HL-60 (cell line): ENCODE data around the gene DENND5A.

Experiments used
- CTCF ChIP-seq: IDR thresholded peaks from one replicate; pipeline ENCODE4 v1.5.1; 2011; ENCODE audit warnings: low read length, control low read depth, inconsistent platforms; ENCODE audit not compliant: insufficient read depth
- POLR2AphosphoS5 ChIP-seq: IDR thresholded peaks from 2 replicates; pipeline ENCODE4 v1.6.1; 2012; ENCODE audit warnings: low read depth

GRCh38 chr11:9225748-9226298 is 39.3 kb downstream of the DENND5A start:
- no peak for TF ChIP-seq POLR2AphosphoS5
- TF ChIP-seq CTCF: no peak
